Epithelial cell of prostate (primary cell): ENCODE measurements around the gene ARSG.
"Not testable (repeated sequence)": the region's sequence is repeated elsewhere in the genome, so short reads cannot be mapped to it uniquely, and the experiment has no call there.

Source experiments
- DNase-seq: peaks from one replicate; pipeline ENCODE4 v3.0.0-alpha.2; 2011; ENCODE audit warnings: low read depth, low spot score
- H3K27ac ChIP-seq: fragments of 450-650 bp; 2 replicates; pipeline ENCODE4 v1.5.1; 2017; ENCODE audit warnings: mild to moderate bottlenecking

Gene ARSG

DNA sequence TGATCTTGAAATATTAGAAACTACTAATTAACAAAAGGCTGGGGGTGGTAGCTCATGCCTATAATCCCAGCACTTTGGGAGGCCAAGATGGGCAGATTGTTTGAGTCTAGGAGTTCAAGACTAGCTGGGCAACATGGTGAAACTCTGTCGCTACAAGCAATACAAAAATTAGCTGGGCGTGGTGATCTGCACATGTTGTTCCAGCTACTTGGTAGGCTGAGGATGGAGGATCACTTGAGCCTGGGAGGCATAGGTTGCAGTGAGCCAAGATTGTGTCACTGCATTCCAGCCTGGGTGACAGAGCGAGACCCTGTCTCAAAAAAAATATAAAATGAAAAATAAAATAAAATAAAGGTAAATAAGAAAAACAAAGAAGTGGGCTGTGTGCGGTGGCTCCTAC, 66.6 kb downstream of the ARSG start:
- DNase-seq = no peak
- H3K27ac ChIP-seq = no peak overlapping the region

DNA sequence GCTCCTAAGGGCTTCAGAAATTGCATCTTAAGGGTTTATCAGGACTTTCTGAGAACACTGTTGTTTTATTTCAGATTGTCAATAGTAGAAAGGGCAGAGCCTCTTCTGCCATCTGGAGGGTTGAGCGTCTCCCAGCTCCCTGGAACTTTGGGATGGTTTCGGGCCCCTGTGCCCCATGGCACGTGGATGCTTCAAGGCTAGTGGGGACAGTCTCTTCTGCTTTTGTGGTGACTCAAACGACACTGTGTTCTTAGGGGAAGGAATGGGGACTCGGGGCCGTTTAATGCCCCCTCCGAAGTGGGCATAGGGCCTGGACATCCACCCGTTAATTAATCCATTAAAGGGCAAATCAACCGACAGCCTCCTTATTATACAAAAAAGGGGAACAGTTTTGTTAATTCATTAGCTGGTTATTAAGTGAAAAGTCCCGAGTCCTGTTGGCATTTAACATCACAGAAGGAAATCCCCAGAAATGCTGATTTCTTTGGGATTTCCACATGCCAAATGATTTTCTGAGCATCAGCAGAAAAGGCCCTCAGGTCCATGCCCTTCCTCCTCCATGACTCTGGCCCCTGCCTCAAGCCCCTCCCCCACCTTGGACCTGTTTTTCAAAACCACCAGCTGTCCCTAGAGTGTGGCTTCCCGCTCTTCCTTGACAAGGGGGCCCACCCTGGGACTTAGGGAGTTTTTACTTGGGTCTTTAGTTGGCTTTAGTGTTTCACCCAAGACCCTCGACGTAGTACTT, 68.7 kb downstream of the ARSG start:
- H3K27ac ChIP-seq = no peak overlapping the region

DNA sequence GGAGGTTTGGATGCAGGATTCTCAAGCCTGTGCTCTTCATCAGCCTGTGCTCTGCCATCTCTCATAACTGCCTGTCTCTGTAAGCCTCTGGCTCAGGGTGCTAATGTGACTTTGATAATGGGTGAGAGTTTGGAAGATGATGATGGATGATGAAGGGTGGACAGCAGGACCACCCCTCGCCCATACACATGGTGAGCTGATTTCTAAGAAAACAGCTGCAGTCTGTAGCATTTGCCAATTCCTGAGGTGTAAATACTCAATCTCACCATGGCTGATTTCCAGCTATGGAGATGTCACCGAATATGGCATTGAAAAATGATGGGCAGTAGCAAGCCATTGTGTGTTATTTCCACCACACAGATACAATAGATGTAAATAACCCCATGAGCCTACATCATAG, 74.2 kb downstream of the ARSG start:
- H3K27ac ChIP-seq = no peak overlapping the region
- no peak for DNase-seq

More for the DNA sequence above, 68.7 kb downstream of the ARSG start:
- no peak for DNase-seq

DNA sequence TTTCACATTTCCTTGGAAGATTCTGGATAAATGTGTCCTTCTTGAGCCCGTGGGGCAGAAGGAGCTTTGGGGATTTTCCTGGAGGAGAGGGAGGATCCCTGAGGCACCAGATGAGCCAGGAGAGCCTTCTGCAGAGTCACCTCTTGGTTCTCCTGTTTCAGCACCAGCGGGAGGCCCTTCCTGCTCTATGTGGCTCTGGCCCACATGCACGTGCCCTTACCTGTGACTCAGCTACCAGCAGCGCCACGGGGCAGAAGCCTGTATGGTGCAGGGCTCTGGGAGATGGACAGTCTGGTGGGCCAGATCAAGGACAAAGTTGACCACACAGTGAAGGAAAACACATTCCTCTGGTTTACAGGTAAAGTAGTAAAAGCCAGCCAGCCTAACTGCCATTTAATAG, 77.1 kb downstream of the ARSG start:
- no peak overlapping the region for H3K27ac ChIP-seq
- no peak for DNase-seq

DNA sequence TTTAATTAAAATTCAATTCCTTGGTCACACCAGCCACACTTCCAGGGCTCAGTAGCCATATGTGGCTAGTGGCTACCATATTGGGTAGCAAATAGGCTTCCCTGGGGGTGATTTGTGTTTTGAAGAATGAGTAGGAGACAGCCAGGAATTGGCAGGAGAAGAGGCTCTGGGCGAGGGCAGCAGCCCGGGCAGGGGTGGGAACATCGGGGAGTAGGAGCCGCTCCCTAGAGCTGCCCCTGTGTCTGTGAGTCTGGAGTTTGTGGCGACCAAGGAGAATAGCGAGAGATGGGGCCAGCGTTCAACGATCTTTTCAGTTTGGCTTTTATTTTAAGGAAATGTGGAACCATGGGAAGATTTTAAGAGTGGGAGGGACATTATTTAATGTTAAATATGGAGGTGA, 84.3 kb downstream of the ARSG start:
- H3K27ac ChIP-seq = no peak overlapping the region
- no peak for DNase-seq

DNA sequence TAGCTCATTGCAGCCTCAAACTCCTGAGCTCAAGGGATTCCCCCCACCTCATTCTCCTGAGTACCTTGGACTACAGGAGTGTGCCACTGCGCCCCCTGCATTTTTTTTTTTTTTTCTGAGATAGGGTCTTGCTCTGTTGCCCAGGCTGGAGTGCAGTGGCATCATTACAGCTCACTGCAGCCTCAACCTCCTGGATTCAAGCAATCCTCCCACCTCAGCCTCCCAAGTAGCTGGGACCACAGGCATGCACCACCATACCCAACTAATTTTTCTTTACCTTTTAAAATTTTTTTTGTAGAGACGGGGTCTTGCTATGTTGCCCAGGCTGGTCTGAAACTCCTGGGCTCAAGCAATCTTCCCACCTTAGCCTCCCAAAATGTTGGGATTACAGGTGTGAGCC, 84.9 kb downstream of the ARSG start:
- not testable (repeated sequence) for H3K27ac ChIP-seq, DNase-seq

DNA sequence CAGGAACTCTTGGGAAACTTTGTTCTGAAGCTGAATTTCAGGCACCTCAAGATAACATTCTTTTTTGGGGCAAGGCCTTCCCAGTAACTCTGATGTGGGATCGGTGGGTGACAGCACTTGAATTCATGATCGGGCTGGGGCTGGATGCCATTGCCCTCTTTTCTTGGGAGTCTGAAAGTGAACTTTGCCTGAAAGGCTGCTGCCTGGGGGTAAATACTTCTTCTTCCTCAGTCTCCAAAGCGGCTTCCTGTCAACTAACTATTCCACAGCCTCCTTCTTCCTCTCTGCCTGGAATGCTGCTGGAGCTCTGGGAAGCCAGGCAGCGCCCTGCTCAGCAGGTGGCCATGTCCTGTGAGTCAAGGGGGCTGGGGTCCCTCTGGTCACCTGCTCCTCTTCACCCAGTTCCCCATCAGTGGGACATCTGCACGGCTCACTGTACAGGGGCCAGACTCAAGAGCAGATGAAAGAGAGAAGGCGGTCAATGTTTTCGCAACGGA, 86.5 kb downstream of the ARSG start:
- H3K27ac ChIP-seq = no peak overlapping the region
- DNase-seq = no peak

DNA sequence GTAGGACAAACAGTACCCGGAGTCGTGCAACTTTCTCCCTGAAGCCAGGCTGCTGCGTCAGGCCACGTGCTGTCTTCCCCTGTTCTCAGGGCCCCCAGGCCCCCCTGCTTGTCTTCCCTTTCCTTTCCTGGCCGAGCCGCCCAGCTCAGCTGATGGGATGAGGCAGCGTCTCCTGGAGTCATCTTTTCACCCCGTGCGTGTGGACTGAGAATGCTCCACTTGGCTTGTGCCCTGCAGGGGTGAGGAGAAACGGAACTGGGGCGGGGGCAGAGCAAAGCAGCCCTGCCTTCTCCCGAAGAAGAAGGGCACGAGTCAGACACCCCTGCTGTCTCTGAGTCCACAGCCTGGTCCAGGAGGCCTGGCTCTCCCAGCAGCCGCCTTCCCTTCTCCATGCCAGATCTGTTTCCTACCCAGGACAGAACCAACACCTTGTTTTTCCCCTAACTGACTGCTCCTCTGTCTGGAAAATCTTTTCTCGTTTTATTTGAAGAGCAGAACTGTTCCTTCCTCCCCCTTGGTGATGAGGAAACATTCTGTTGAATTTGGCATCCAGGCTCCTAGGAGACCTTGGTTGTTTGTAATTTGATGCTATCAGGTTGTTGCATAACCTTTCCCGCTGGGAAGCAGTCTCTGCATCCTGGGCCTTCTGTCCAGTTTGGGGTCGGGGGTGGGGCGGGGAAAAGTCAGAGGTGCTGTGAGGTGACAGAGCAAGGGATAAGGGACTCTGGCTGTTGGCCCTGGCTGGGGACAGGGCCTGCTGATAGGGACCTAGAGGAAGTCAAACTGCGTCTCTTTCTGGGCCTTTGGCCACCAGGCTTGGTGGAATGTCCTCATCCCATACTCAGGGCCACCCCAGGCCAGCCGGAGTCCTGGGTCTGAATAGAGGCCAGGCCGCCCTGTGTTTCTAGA, 87.2 kb downstream of the ARSG start:
- H3K27ac ChIP-seq = no peak overlapping the region
- no peak for DNase-seq

DNA sequence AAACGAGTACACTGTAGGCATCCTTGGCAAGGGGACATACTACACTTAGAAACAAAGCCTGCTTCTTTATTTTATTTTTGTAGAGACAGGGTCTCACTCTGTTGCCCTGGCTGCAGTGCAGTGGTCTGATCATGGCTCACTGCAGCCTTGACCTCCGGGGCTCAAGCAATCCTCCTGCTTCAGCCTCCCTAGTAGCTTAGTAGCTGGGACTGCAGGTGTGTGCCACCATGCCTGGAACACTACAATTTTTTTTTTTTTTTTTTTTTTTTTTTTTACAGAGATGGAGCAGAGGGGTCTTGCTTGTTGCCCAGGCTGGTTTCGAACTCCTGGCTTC, 87.8 kb downstream of the ARSG start:
- DNase-seq = no peak

DNA sequence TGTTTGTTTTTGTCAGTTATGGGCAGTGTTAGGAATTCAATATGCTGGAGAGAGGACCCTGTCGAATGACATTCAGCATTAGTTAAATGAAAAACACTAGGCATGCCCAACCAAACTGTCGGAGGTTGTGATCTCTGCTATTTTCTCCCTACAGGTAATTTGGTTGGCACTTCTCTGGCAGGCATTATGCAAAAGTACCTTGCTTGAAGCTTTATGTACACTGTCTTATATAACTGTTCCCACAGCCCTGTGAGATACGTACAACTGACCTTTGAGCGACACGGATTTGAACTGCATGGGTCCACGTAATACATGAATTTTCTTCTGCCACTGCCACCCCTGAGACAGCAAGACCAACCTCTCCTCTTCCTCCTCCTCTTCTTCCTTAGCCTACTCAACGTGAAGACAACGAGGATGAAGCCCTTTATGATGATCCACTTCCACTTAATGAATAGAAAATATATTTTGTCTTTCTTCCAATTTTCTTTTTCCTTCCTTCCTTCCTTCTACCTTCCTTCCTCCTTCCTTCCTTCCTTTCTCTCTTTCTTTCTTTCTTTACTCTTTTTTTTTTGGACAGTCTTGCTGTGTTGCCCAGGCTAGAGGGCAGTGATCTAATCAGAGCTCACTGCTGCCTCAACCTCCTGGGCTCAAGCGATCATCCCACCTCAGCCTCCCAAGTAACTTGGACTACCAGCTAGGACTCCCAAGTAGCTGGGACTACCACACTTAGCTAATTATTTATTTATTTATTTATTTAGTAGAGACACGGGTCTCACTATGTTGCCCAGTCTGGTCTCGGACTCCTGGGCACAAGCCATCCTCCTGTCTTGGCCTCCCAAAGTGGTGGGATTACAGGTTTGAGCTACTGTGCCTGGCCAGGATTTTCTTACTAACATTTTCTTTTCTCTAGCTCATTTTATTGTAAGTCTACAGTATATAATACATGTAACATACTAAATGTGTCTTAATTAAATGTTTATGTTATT, 88.7 kb downstream of the ARSG start:
- H3K27ac ChIP-seq = no peak overlapping the region

More for the DNA sequence above, 87.8 kb downstream of the ARSG start:
- no peak overlapping the region for H3K27ac ChIP-seq

DNA sequence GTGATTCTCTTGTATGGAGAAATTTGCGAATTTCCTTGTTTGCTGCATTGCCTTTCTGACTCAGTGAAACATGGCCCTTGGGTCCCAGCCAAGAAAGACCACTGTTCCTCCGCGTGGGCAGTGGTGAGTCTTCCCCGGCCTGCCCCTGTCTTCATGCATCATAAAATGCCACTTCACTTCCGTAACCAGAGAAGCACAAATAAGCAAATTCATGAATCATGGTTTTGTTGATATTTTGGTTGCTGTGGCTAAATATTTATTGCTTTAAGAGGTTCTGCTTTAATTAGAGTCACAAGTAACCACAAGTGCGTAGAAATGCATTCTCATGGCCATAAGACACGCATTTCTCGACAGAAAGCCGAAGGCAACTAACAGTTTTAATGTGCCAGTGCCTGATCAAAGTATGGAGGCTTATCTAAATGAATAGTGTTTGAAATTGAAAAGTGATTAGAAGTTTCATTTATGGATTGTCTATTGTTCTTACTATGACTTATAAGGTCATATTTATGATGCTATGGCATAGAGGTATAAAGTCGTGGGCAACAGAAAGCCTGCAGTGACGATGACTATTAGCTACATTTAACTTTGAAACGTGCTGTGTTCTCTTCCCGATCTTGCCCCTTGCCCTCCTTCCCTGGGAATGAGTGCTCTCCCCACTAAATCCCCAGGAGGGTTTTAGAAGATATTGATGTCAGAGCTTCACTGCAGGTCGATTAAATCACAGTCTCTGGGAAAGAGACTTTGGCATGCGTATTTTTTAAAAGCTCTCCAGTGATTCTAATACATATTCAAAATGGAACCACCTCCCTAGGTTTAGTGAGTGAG, 90.0 kb downstream of the ARSG start:
- H3K27ac ChIP-seq = no peak overlapping the region

More for the DNA sequence above, 88.7 kb downstream of the ARSG start:
- no peak for DNase-seq

DNA sequence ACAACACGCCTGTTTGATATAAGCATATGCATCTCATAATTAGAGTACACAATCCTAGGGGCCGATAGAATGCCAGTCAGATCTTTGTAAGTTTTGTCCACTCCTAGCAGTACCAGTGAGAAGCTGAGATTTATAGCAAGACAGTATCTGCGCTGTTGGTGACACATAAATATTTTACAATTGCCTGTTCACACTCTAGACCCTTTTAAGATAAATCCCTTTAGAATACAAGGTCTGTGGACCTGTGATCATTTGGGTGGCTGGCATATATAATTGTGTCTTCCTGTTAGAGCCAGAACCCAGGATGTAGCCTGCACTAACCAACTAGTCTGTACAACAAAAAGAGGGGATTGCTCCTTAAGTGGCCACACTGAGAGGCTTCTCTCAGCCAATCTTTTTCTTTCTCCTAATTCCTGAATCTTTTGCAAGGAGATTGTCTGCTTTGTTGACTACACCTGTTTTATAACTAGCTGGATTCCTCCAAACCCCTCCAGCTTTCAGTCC, 91.3 kb downstream of the ARSG start:
- H3K27ac ChIP-seq = no peak overlapping the region
- no peak for DNase-seq

More for the DNA sequence above, 90.0 kb downstream of the ARSG start:
- peak; percentile 3 for DNase-seq

DNA sequence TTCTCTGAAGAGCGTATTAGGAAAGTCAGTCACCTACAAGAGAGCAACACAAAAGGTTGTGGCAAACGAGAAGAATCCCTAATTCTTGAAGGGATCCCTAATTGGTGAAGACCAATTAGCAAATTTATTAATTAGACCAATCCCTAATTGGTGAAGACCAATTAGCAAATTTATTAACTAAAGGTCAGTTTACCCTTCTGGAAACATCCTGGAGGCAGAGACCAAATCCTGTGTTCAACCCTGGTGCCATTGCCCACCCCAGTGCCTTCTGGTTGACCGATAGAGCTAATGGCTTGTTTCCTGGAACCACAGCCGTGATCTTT, 91.8 kb downstream of the ARSG start:
- no peak for DNase-seq
- H3K27ac ChIP-seq = no peak overlapping the region

DNA sequence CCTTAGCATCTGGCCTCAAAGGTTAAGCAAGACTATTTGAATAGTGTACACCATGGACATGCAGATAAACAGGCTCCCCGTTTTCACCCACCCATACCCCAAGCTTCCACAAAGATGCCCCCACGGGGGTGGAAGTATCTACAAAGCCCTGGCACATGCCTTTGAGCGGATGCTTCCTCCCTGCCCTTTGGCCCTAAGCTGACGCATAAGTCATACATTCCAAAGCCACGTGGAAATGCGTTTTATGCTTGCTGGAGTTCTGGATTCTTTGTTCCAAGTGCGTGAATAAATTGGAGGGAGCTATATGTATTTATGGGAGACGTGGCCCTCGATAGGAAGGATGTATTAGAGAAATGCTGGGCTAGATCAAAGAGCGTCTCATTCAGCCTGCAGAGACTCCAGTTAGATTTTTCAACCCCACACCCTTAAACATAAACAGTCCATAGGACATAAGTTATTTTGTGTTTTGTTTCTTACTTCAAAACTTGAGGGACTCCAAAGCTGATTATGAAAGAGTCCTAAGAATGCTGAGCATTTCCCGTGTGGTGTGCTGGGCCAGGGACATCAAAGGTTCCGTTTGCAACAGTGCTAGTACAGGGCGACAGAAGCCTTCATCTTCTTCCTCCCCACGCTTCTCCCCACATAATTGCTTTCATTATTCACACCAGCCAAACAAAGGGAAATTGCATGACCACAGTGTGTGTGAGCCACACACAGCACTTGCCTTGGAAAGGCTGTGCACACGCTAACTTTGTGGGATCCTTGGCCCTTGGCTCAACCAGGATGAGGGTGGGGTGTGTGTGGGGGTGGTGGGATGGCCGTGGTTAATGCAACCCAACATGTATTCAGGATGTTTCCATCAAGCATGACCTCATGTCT, 92.4 kb downstream of the ARSG start:
- no peak for DNase-seq
- no peak overlapping the region for H3K27ac ChIP-seq

DNA sequence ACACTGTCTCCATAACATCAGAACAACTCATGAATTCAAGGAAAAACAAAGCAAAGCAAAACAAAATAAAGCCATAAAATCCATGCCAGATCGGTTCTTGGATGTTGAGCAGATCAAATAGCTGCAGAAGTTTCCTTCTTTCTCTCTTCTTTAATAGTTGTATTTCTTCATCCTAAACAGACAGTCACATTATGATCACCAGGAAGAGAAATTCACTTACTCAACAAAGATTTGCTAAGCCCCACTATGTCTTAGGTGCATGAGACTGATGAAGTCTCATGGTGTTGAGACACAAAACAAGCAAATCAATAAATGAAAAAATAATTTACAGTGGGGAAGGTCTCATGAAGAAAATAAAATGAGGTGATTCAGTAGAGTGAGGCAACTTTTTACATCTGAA, 93.2 kb downstream of the ARSG start:
- DNase-seq = no peak
- H3K27ac ChIP-seq = no peak overlapping the region

DNA sequence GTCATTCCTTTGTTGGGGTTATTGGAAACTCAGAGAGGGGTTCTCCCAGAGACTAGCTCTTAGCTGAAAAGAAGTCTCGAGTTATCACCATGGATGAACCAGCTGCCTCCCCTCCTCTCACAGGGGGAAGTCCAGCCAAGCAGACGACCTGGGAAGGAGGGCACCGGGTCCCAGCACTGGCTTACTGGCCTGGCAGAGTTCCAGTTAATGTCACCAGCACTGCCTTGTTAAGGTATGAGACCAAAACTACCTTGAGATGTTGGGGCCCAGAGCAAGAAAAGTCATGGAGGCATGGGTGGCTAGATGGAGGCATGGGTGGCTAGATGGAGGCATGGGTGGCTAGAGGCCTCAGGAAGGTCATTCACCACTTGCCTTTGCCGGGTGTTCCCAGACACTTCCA, 93.6 kb downstream of the ARSG start:
- H3K27ac ChIP-seq = no peak overlapping the region
- DNase-seq = no peak

DNA sequence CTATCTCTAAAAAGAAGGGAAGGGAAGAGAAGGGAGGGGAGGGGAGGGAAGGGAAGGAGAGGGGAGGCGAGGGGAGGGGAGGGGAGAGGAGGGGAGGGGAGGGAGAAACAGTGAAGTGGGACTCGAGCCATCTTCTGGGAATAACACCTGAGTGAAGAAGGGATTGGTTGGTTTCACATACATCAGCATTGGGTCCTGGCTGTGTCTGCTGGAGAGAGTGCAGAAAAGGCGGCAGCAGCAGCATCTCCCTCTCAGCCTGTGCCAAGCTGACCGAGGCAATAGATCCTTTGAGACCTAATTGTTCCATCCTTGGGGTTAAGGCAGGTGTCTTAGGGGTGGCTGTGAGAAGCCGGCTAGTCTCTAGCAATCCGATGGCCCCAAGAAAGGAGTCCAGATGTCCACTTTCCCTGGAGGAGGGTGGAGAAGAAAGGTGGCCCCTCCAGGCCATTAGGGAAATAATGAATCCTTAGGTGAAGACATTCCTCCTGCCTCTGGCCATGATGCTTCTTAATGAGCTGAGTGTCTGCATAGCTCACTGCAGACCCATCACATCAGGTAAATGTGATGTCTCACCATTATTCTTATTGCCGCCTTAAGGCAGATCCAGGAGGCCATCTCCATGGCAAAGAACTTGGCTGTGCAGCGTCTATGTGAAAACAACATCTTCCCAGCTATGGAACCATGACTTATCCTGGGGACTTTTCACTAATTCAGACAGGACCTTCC, 94.4 kb downstream of the ARSG start:
- DNase-seq = no peak
- no peak overlapping the region for H3K27ac ChIP-seq
